ENCODE data around the gene CDK5RAP2. TPM values are rescaled to one million over a fixed set of nuclear protein-coding genes. Genes with fewer than 3 reads are reported as not detected.
A peak's percentile ranks its signal among the peaks of the same experiment; 100 is the strongest.
"Not testable (repeated sequence)": the region's sequence is repeated elsewhere in the genome, so short reads cannot be mapped to it uniquely, and the experiment has no call there.

The CDK5RAP2 gene
- total RNA-seq, 1 experiment from 2014 or later, result 48.4 TPM

DNA sequence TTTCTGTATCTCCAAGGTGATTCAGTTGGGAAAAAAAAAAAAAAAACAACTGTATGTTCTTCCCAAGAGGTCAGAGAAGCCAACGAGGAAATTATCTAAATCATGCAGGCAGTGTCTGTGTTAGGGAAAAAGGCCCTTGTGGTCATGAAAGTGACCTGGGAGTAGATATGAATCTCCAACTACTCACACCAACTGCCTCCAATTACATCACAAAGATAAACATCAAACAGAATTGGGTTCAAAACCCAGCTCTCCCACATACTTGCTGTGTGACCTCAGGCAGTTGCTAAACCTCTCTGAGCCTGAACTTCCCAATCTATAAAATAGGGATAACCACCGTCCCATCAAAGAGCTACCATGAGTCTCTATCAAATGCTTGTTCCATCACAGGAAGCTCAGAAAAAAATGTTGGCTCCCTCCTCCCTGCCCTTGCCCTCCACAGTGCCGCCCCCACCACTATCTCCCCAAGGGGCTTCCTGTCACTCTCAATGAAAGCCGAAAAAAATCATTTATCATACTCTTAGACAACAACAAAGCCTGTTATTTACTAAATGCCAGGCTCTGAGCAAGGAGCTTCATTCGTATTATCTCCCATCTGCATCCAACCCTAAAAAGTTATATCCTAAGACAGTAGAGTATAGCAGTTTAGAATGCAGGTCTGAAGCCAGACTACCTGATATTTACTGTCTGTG is 42.9 kb downstream of the CDK5RAP2 start:
- Histone ChIP-seq H3K9ac (ENCODE audit: low read length) (no peak overlapping the region), H4K20me1 (ENCODE audit: insufficient read depth, low read depth, low read length) (no peaks in the 10 kb centered on the region), H3K36me3 (ENCODE audit: insufficient read depth, low read length) (peaks cover 40% of the 10 kb centered on the region; the same call in 1 of the 2 replicates), H3K9me3 (ENCODE audit: low read length) (no peaks in the 10 kb centered on the region), H3K9me2 (replicated peaks; ENCODE audit: insufficient read depth, low read length) (no peaks in the 10 kb centered on the region), H3K27ac (ENCODE audit: low read length) (no peak overlapping the region), H2AFZ (ENCODE audit: low read length) (no peak overlapping the region), H3K4me1 (ENCODE audit: low read length) (no peaks in the 10 kb centered on the region), H3K79me2 (ENCODE audit: low read length) (no peaks in the 10 kb centered on the region), H3K4me2 (ENCODE audit: low read depth, low read length, poor library complexity, severe bottlenecking) (no peak overlapping the region), H3K4me3 (ENCODE audit: low read length) (no peak overlapping the region), H3K27me3 (ENCODE audit: low read length) (no peaks in the 10 kb centered on the region)
- no peak for DNase-seq

DNA sequence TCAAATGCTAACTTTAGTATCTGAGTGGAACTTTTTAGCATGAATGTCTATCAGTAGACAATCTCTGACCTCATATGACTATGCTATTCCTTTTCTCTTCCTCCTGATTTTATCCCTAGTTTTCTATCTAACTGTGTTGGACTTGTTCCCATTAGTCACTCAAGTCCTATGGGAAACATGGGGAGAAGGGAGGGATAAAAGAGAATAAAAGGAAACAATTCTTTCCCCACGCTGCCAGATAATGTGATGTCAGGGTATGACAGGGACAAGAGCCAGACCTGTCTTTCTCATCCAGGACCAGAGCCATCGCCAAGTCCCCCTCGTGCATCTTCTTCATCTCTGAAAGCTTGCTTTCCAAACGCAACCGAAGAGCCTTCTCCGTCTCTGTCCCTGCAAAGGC is 43.9 kb downstream of the CDK5RAP2 start:
- H3K9me2 ChIP-seq (replicated peaks; ENCODE audit: insufficient read depth, low read length), result no peaks in the 10 kb centered on the region
- H3K4me3 ChIP-seq (ENCODE audit: low read length), result no peak overlapping the region
- DNase-seq, result no peak
- H3K27ac ChIP-seq (ENCODE audit: low read length), result no peak overlapping the region
- H2AFZ ChIP-seq (ENCODE audit: low read length), result no peak overlapping the region
- H3K9me3 ChIP-seq (ENCODE audit: low read length), result no peaks in the 10 kb centered on the region
- no peak overlapping the region for H3K9ac ChIP-seq (ENCODE audit: low read length)
- H3K79me2 ChIP-seq (ENCODE audit: low read length), result no peaks in the 10 kb centered on the region
- no peak overlapping the region for H3K4me2 ChIP-seq (ENCODE audit: low read depth, low read length, poor library complexity, severe bottlenecking)
- H3K36me3 ChIP-seq (ENCODE audit: insufficient read depth, low read length), result peaks cover 42% of the 10 kb centered on the region; the same call in 1 of the 2 replicates
- no peaks in the 10 kb centered on the region for H3K27me3 ChIP-seq (ENCODE audit: low read length)
- H3K4me1 ChIP-seq (ENCODE audit: low read length), result no peaks in the 10 kb centered on the region
- no peaks in the 10 kb centered on the region for H4K20me1 ChIP-seq (ENCODE audit: insufficient read depth, low read depth, low read length)

DNA sequence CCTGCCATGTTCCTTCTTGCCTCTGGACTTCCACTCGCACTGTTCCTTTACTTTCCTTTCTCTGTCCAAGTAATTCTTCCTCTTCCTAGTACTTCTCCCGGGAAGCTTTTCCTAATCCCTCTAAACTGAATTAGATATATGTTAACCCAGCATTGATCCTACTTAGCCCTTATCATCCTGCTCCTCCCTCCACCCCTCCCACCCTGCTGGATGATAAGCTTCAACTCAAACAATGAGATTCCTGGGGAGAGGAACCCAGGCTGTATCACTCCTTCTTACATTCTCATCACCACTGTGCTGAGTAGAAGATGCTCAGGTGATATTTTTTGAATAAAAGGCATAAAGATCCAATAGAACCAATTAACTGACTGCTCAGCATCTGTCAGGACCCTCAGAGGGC is 45.7 kb downstream of the CDK5RAP2 start:
- Histone ChIP-seq H3K9me3 (ENCODE audit: low read length) (no peaks in the 10 kb centered on the region), H3K4me1 (ENCODE audit: low read length) (no peaks in the 10 kb centered on the region), H3K36me3 (ENCODE audit: insufficient read depth, low read length) (peaks cover 48% of the 10 kb centered on the region; the same call in 1 of the 2 replicates), H3K4me3 (ENCODE audit: low read length) (no peak overlapping the region), H3K4me2 (ENCODE audit: low read depth, low read length, poor library complexity, severe bottlenecking) (no peak overlapping the region), H3K27me3 (ENCODE audit: low read length) (no peaks in the 10 kb centered on the region), H2AFZ (ENCODE audit: low read length) (no peak overlapping the region), H3K9me2 (replicated peaks; ENCODE audit: insufficient read depth, low read length) (no peaks in the 10 kb centered on the region), H3K79me2 (ENCODE audit: low read length) (no peaks in the 10 kb centered on the region), H4K20me1 (ENCODE audit: insufficient read depth, low read depth, low read length) (no peaks in the 10 kb centered on the region), H3K27ac (ENCODE audit: low read length) (no peak overlapping the region), H3K9ac (ENCODE audit: low read length) (no peak overlapping the region)
- no peak for DNase-seq

DNA sequence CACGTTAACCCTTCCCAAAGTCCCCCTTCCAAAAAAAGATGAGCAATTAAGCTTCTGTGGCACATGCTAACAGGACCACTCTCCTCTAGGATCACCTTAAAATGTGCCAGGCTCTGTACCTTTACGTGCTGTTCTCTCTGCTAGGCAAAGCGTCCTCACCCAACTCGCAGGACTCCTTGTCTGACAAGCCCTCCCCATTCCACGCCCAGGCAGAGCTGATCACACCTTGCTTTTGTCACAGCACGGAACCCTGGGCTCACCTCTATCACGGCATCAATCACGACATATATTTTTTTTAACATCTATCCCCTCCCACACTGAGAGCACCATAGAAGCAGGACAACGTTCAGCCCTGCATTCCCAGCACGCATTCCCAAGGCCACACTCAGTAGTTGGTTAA is 47.1 kb downstream of the CDK5RAP2 start:
- no peak overlapping the region for H2AFZ ChIP-seq (ENCODE audit: low read length)

DNA sequence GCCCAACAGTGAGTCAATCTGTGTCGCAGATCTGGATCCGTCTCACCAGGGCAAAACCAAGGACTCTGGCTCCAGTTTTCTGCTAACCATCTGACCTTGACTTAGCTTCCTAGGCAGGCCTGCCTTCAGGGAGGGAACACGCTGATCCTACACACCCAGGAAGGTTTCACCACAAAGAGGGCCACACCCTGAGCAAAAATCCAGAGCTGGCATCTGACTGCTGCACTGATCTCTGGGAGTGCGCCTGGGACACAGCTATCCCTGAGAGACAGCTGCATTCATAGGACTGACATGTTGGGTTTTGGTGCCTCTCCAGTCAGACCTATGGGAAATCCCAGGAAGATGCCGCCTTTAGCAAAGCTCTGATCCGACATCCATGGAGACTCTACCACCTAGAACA is 47.5 kb downstream of the CDK5RAP2 start:
- no peaks in the 10 kb centered on the region for H3K9me3 ChIP-seq (ENCODE audit: low read length)
- no peak overlapping the region for H3K9ac ChIP-seq (ENCODE audit: low read length)
- H3K4me1 ChIP-seq (ENCODE audit: low read length), result no peaks in the 10 kb centered on the region
- no peak overlapping the region for H3K4me3 ChIP-seq (ENCODE audit: low read length)
- no peaks in the 10 kb centered on the region for H3K27me3 ChIP-seq (ENCODE audit: low read length)
- H3K9me2 ChIP-seq (replicated peaks; ENCODE audit: insufficient read depth, low read length), result no peaks in the 10 kb centered on the region
- no peak overlapping the region for H3K27ac ChIP-seq (ENCODE audit: low read length)
- no peak for DNase-seq
- no peak overlapping the region for H3K4me2 ChIP-seq (ENCODE audit: low read depth, low read length, poor library complexity, severe bottlenecking)
- no peaks in the 10 kb centered on the region for H4K20me1 ChIP-seq (ENCODE audit: insufficient read depth, low read depth, low read length)
- H3K36me3 ChIP-seq (ENCODE audit: insufficient read depth, low read length), result peaks cover 59% of the 10 kb centered on the region; the same call in 1 of the 2 replicates
- no peaks in the 10 kb centered on the region for H3K79me2 ChIP-seq (ENCODE audit: low read length)
- no peak overlapping the region for H2AFZ ChIP-seq (ENCODE audit: low read length)

More for the DNA sequence above, 47.1 kb downstream of the CDK5RAP2 start:
- Histone ChIP-seq H3K79me2 (ENCODE audit: low read length) (no peaks in the 10 kb centered on the region), H3K27ac (ENCODE audit: low read length) (no peak overlapping the region), H3K36me3 (ENCODE audit: insufficient read depth, low read length) (peaks cover 59% of the 10 kb centered on the region; the same call in 1 of the 2 replicates), H3K4me1 (ENCODE audit: low read length) (no peaks in the 10 kb centered on the region), H4K20me1 (ENCODE audit: insufficient read depth, low read depth, low read length) (no peaks in the 10 kb centered on the region), H3K4me2 (ENCODE audit: low read depth, low read length, poor library complexity, severe bottlenecking) (no peak overlapping the region), H3K4me3 (ENCODE audit: low read length) (no peak overlapping the region), H3K9me2 (replicated peaks; ENCODE audit: insufficient read depth, low read length) (no peaks in the 10 kb centered on the region), H3K9me3 (ENCODE audit: low read length) (no peaks in the 10 kb centered on the region), H3K27me3 (ENCODE audit: low read length) (no peaks in the 10 kb centered on the region), H3K9ac (ENCODE audit: low read length) (no peak overlapping the region)
- DNase-seq, result no peak

DNA sequence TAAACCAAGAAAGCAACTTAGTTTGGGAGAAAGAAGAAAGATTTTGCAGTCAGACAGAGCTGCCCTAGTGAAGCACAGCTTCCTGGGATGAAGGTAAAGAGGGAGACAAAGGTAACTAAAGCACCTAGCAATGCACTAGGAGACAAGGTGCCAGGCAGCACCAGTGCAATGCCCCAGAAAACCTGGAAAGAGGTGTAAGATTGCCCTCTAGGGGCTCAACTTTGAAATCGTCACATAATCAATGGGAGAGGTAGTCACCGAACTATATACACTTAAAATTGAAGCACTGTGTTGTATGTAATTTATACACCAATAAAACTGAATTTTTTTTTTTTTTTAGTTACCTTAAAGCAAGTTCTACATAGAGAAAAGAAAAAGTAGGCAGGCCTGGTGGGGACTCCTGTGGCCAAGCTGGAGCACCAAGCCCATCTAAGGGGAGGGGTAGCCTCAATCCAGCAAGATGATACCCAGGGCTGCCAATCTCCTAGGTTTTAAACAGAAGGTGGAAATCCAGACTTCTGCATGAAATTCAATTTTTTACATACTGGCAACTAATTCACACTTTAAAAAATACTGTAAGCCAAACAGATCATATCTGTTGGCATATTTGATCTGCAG is 48.2 kb downstream of the CDK5RAP2 start:
- Histone ChIP-seq H4K20me1 (ENCODE audit: insufficient read depth, low read depth, low read length) (no peaks in the 10 kb centered on the region), H2AFZ (ENCODE audit: low read length) (no peak overlapping the region), H3K4me2 (ENCODE audit: low read depth, low read length, poor library complexity, severe bottlenecking) (no peak overlapping the region), H3K27me3 (ENCODE audit: low read length) (no peaks in the 10 kb centered on the region), H3K27ac (ENCODE audit: low read length) (no peak overlapping the region), H3K79me2 (ENCODE audit: low read length) (no peaks in the 10 kb centered on the region), H3K9me3 (ENCODE audit: low read length) (no peaks in the 10 kb centered on the region), H3K9ac (ENCODE audit: low read length) (no peak overlapping the region), H3K4me1 (ENCODE audit: low read length) (no peaks in the 10 kb centered on the region), H3K36me3 (ENCODE audit: insufficient read depth, low read length) (peaks cover 57% of the 10 kb centered on the region; the same call in 1 of the 2 replicates), H3K4me3 (ENCODE audit: low read length) (no peak overlapping the region), H3K9me2 (replicated peaks; ENCODE audit: insufficient read depth, low read length) (no peaks in the 10 kb centered on the region)
- DNase-seq, result peak; percentile 73

DNA sequence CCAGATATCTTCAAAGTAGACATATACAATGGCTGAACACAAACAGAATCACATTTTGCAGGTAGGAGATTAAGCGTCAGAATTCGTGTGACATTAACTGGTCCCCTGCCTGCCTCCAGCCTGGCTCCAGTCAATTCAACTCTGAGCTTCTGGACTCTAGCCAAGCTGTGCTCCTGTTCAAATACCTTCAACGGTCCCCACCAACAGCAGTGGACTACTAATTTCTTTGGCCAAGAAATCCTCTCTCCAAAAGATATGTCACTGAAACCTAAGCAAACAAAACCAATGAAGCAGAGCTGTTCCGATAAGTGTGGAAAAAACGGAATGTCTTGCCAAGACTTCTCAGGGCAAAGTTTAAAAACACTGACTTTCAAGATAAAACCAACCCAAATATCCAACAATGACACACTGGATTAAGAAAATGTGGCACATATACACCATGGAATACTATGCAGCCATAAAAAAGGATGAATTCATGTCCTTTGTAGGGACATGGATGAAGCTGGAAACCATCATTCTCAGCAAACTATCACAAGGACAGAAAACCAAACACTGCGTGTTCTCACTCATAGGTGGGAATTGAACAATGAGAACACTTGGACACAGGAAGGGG is 49.6 kb downstream of the CDK5RAP2 start:
- H4K20me1 ChIP-seq (ENCODE audit: insufficient read depth, low read depth, low read length); H3K4me2 ChIP-seq (ENCODE audit: low read depth, low read length, poor library complexity, severe bottlenecking); H3K4me1 ChIP-seq (ENCODE audit: low read length); H2AFZ ChIP-seq (ENCODE audit: low read length); H3K9me2 ChIP-seq (replicated peaks; ENCODE audit: insufficient read depth, low read length); H3K79me2 ChIP-seq (ENCODE audit: low read length); H3K27me3 ChIP-seq (ENCODE audit: low read length); H3K27ac ChIP-seq (ENCODE audit: low read length); H3K9ac ChIP-seq (ENCODE audit: low read length); DNase-seq; H3K4me3 ChIP-seq (ENCODE audit: low read length); H3K9me3 ChIP-seq (ENCODE audit: low read length): not testable (repeated sequence)
- H3K36me3 ChIP-seq (ENCODE audit: insufficient read depth, low read length), result peaks cover 62% of the 10 kb centered on the region; the same call in 1 of the 2 replicates

DNA sequence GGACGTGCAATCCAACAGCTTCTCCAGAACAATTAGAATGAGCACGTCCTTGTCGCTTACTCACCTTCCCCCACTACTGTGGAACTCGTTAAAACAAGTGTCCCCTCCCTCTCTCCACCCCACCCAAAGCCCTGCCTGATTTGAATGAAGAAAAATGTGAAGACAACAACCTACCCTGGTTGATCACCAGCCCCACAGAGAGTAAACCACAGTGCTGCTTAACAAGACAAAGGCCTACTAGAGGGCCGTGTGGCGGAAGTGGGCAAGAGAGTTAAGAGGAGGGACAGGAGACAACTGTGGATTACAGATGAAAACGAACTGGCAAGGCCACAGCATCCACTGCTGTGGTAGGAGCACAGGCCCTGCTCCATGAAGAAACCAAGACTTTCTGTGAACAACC is 51.1 kb downstream of the CDK5RAP2 start:
- H3K9me2 ChIP-seq (replicated peaks; ENCODE audit: insufficient read depth, low read length), result no peaks in the 10 kb centered on the region
- no peak overlapping the region for H3K27ac ChIP-seq (ENCODE audit: low read length)
- H3K9me3 ChIP-seq (ENCODE audit: low read length), result no peaks in the 10 kb centered on the region
- no peaks in the 10 kb centered on the region for H3K79me2 ChIP-seq (ENCODE audit: low read length)
- DNase-seq, result no peak
- H3K36me3 ChIP-seq (ENCODE audit: insufficient read depth, low read length), result peaks cover 64% of the 10 kb centered on the region
- H2AFZ ChIP-seq (ENCODE audit: low read length), result no peak overlapping the region
- no peak overlapping the region for H3K4me2 ChIP-seq (ENCODE audit: low read depth, low read length, poor library complexity, severe bottlenecking)
- no peaks in the 10 kb centered on the region for H3K4me1 ChIP-seq (ENCODE audit: low read length)
- H3K4me3 ChIP-seq (ENCODE audit: low read length), result no peak overlapping the region
- no peaks in the 10 kb centered on the region for H4K20me1 ChIP-seq (ENCODE audit: insufficient read depth, low read depth, low read length)
- no peaks in the 10 kb centered on the region for H3K27me3 ChIP-seq (ENCODE audit: low read length)
- H3K9ac ChIP-seq (ENCODE audit: low read length), result no peak overlapping the region
